Measurements from ENCODE around the gene SDK2. TPM values are rescaled to one million over a fixed set of nuclear protein-coding genes. Genes with fewer than 3 reads are reported as not detected.

The SDK2 gene
- total RNA-seq, 2 donors from 2014 or later: 16.5 to 26.3 TPM

- TF ChIP-seq POLR2A (IDR thresholded peaks at IDR 0.05) (no peak), POLR2AphosphoS5 (IDR thresholded peaks at IDR 0.05) (no peak)
- TF ChIP-seq, protein P1, sequence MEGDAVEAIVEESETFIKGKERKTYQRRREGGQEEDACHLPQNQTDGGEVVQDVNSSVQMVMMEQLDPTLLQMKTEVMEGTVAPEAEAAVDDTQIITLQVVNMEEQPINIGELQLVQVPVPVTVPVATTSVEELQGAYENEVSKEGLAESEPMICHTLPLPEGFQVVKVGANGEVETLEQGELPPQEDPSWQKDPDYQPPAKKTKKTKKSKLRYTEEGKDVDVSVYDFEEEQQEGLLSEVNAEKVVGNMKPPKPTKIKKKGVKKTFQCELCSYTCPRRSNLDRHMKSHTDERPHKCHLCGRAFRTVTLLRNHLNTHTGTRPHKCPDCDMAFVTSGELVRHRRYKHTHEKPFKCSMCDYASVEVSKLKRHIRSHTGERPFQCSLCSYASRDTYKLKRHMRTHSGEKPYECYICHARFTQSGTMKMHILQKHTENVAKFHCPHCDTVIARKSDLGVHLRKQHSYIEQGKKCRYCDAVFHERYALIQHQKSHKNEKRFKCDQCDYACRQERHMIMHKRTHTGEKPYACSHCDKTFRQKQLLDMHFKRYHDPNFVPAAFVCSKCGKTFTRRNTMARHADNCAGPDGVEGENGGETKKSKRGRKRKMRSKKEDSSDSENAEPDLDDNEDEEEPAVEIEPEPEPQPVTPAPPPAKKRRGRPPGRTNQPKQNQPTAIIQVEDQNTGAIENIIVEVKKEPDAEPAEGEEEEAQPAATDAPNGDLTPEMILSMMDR (IDR thresholded peaks at IDR 0.05): no peak
- intact Hi-C loops (cut with DNase I): no loop called here
- no peak for DNase-seq (ENCODE audit: low spot score)
- no peak overlapping the region for H3K27ac ChIP-seq
- H3K9me3 ChIP-seq: no peaks in the 10 kb centered on the region
- 91% methylated on average over 7 of the region's 7 CpGs for WGBS
- H3K36me3 ChIP-seq: no peaks in the 10 kb centered on the region
- H3K4me1 ChIP-seq (replicated peaks): no peaks in the 10 kb centered on the region
- H3K27me3 ChIP-seq (replicated peaks; ENCODE audit: insufficient read depth): no peaks in the 10 kb centered on the region
- no peak overlapping the region for H3K4me3 ChIP-seq
These were observed 204.6 kb downstream of the SDK2 start for GRCh38 chr17:73439597-73439996.

DNA sequence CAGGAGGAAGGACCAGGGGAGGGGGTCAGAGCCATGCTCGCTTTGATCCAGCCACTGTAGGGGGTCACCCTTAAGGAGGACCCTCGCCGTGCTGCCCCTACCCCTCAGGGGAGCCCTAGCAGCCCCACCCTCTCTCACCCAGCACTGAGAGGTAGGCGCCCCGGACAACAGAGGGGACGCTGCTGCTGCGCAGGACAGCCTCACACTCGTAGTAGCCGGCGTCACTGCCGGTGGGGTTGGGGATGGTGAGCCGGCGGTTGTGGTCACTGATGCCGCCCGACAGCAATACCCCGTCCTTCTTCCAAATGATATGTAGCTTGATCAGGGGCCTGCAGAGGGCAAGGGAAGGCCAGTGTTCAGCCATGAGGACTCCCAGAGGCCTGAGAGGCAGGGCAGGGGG lies 206.4 kb downstream of the SDK2 start:
- intact Hi-C loops (cut with DNase I): no loop called here
- TF ChIP-seq, protein P1 (IDR thresholded peaks at IDR 0.05): no peak
- TF ChIP-seq POLR2A (IDR thresholded peaks at IDR 0.05): no peak
- no peak for DNase-seq (ENCODE audit: low spot score)
- Histone ChIP-seq H3K27ac (no peak overlapping the region), H3K4me3 (no peak overlapping the region), H3K9me3 (no peaks in the 10 kb centered on the region), H3K4me1 (replicated peaks) (no peaks in the 10 kb centered on the region), H3K27me3 (replicated peaks; ENCODE audit: insufficient read depth) (no peaks in the 10 kb centered on the region), H3K36me3 (no peaks in the 10 kb centered on the region)
- WGBS: 95% methylated on average over 11 of the region's 16 CpGs

GRCh38 chr17:73436954-73437353 lies 207.3 kb downstream of the SDK2 start:
- WGBS: 79% methylated on average over 10 of the region's 10 CpGs
- Histone ChIP-seq H3K9me3 (no peaks in the 10 kb centered on the region), H3K4me3 (no peak overlapping the region), H3K4me1 (replicated peaks) (no peaks in the 10 kb centered on the region), H3K36me3 (no peaks in the 10 kb centered on the region), H3K27ac (no peak overlapping the region), H3K27me3 (replicated peaks; ENCODE audit: insufficient read depth) (no peaks in the 10 kb centered on the region)
- intact Hi-C loops (cut with DNase I): no loop called here
- TF ChIP-seq POLR2AphosphoS5 (IDR thresholded peaks at IDR 0.05) (no peak), POLR2A (IDR thresholded peaks at IDR 0.05) (no peak)
- TF ChIP-seq, protein P1 (IDR thresholded peaks at IDR 0.05): no peak
- DNase-seq (ENCODE audit: low spot score): no peak

GRCh38 chr17:73435412-73435811 lies 208.8 kb downstream of the SDK2 start:
- TF ChIP-seq POLR2AphosphoS5 (IDR thresholded peaks at IDR 0.05) (no peak), POLR2A (IDR thresholded peaks at IDR 0.05) (no peak)
- TF ChIP-seq, protein P1 (IDR thresholded peaks at IDR 0.05): no peak
- H3K27ac ChIP-seq: no peak overlapping the region
- H3K4me3 ChIP-seq: no peak overlapping the region
- intact Hi-C loops (cut with DNase I): no loop called here
- H3K4me1 ChIP-seq (replicated peaks): peaks cover under 1% of the 10 kb centered on the region
- no peaks in the 10 kb centered on the region for H3K36me3 ChIP-seq
- DNase-seq (ENCODE audit: low spot score): no peak
- no peaks in the 10 kb centered on the region for H3K9me3 ChIP-seq
- no peaks in the 10 kb centered on the region for H3K27me3 ChIP-seq (replicated peaks; ENCODE audit: insufficient read depth)
- 96% methylated on average over 23 of the region's 23 CpGs for WGBS

DNA sequence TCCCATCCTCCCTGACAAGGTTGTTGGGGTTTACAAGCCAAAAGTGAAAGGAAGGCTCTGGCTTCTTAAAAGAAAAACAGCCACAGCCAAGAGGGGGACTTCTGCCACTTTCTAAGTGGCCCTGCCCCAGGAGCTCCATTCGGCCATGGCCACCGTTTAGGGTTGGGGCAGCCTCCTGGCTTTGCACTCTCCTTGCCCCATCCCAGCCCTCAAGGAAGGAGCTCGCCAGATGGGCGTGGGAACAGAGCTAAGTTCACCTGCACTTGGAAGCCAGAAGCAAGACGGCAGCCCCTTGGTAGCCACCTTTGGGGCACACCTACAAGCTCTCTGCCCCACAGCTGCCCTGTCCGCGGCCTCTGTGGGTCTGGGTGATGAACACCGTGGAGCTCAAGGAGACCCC lies 210.1 kb downstream of the SDK2 start:
- Histone ChIP-seq H3K27me3 (replicated peaks; ENCODE audit: insufficient read depth) (no peaks in the 10 kb centered on the region), H3K9me3 (no peaks in the 10 kb centered on the region), H3K27ac (no peak overlapping the region), H3K36me3 (no peaks in the 10 kb centered on the region), H3K4me1 (replicated peaks) (peaks cover 9% of the 10 kb centered on the region), H3K4me3 (no peak overlapping the region)
- 88% methylated on average over 8 of the region's 8 CpGs for WGBS
- no peak for DNase-seq (ENCODE audit: low spot score)
- TF ChIP-seq POLR2A (IDR thresholded peaks at IDR 0.05) (no peak), POLR2AphosphoS5 (IDR thresholded peaks at IDR 0.05) (no peak)
- TF ChIP-seq, protein P1 (IDR thresholded peaks at IDR 0.05): no peak
- intact Hi-C loops (cut with DNase I): no loop called here

All from prostate gland (tissue), 2 donors.